ENCODE data around the gene ZDHHC9. TPM values are rescaled to one million over a fixed set of nuclear protein-coding genes. Genes with fewer than 3 reads are reported as not detected.

ZDHHC9 gene
- total and polyA plus RNA-seq, 2 of the 4 experiments (the other 2 are of a cell fraction) = 17.7 to 28.4 TPM

- Histone ChIP-seq H3K79me1 (ENCODE audit: low read depth in 1 of 2, low read length in 2 of 2) (no peaks in the 10 kb centered on the region), H2AFZ (replicated peaks; ENCODE audit: low read length, poor library complexity) (peak overlapping the region; percentile 67), H3K36me3 (ENCODE audit: control insufficient read depth, insufficient read depth, low read length) (no peaks in the 10 kb centered on the region), H3K9me3 (ENCODE audit: control insufficient read depth, insufficient read depth, low read length) (no peaks in the 10 kb centered on the region), H3K56ac (ENCODE audit: extremely low read depth, insufficient read depth, low read length) (no peak overlapping the region), H4K91ac (ENCODE audit: insufficient read depth, low read depth, low read length) (no peak overlapping the region), H3K9ac (ENCODE audit: low read depth, low read length) (no peak overlapping the region), H3K23ac (ENCODE audit: low read depth, low read length) (no peak overlapping the region), H3K14ac (replicated peaks; ENCODE audit: low read depth, low read length) (no peak overlapping the region), H3K4me1 (ENCODE audit: control insufficient read depth, insufficient read depth, low read length) (no peaks in the 10 kb centered on the region), H2BK5ac (ENCODE audit: low read depth, low read length, poor library complexity, severe bottlenecking) (no peak overlapping the region), H3K27ac (ENCODE audit: insufficient read depth, low read length) (no peak overlapping the region), H4K5ac (ENCODE audit: low read depth, low read length) (no peak overlapping the region), H3K18ac (ENCODE audit: low read depth, low read length) (no peak overlapping the region), H2BK20ac (ENCODE audit: low read depth, low read length) (no peak overlapping the region), H3K4me2 (ENCODE audit: low read depth, low read length) (no peak overlapping the region), H2BK120ac (ENCODE audit: low read depth, low read length) (no peak overlapping the region; the same call in none of the 2 replicates), H3K27me3 (ENCODE audit: control insufficient read depth, insufficient read depth, low read length) (peaks cover 13% of the 10 kb centered on the region), H2AK5ac (ENCODE audit: low read depth, low read length) (no peak overlapping the region), H4K20me1 (ENCODE audit: insufficient read depth, low read length) (no peaks in the 10 kb centered on the region), H4K8ac (ENCODE audit: low read depth in 2 of 2, low read length in 2 of 2) (no peak overlapping the region; a peak in 1 of 4 replicates), H2BK15ac (ENCODE audit: low read depth, low read length) (peak overlapping the region; percentile 68; the same call in 1 of the 3 replicates), H2AK9ac (replicated peaks; ENCODE audit: low read depth, low read length, poor library complexity) (no peak overlapping the region), H3K9me1 (ENCODE audit: insufficient read depth, low read length) (peaks cover 4% of the 10 kb centered on the region; the same call in 1 of the 2 replicates), H3K4me3 (ENCODE audit: insufficient read depth, low read depth, low read length) (no peak overlapping the region), H3K4ac (ENCODE audit: low read depth, low read length) (no peak overlapping the region)
- intact Hi-C loops (cut with micrococcal nuclease) (no loop called here), in situ Hi-C loops (cut with MboI; ENCODE audit: low sequenced_read_pairs) (no loop called here), dilution Hi-C loops (cut with HindIII; ENCODE audit: low sequenced_read_pairs, unreplicated experiment) (no loop called here)
- ATAC-seq (ENCODE audit: low read depth) = no peak
- no CpG with 5 or more reads among the region's 4 CpGs for whole genome bisulfite sequencing, 2 experiments (ENCODE audit: extremely low coverage in 2 of 2, insufficient read length in 1 of 2)
- BruUV-seq (replicated peaks) = no TSS peak
- CTCF ChIA-PET = no interaction called here
- TF ChIP-seq FOS (IDR thresholded peaks at IDR 0.05; ENCODE audit: low read depth, low read length) (no peak), BHLHE40 (IDR thresholded peaks at IDR 0.05; ENCODE audit: low read depth, low read length) (no peak), CEBPB (IDR thresholded peaks at IDR 0.05; ENCODE audit: low read depth, low read length) (no peak), SMC3 (IDR thresholded peaks at IDR 0.05; ENCODE audit: low read depth, low read length) (no peak), MAZ (IDR thresholded peaks at IDR 0.05; ENCODE audit: borderline replicate concordance, low read depth, low read length) (no peak), RFX5 (IDR thresholded peaks at IDR 0.05; ENCODE audit: low read depth, low read length) (no peak), RAD21 (IDR thresholded peaks at IDR 0.05; ENCODE audit: low read length) (no peak), CHD1 (IDR thresholded peaks at IDR 0.05; ENCODE audit: low read depth, low read length) (no peak), POLR2A (IDR thresholded peaks at IDR 0.05; ENCODE audit: low read depth, low read length) (no peak), RCOR1 (IDR thresholded peaks at IDR 0.05; ENCODE audit: insufficient replicate concordance, low read length) (no peak), NFE2L2 (IDR thresholded peaks at IDR 0.05; ENCODE audit: low read depth, low read length) (no peak), MXI1 (IDR thresholded peaks at IDR 0.05; ENCODE audit: borderline replicate concordance, low read depth, low read length) (no peak), USF2 (IDR thresholded peaks at IDR 0.05; ENCODE audit: low read depth, low read length) (no peak), MAFK (IDR thresholded peaks at IDR 0.05; ENCODE audit: low read depth, low read length) (no peak)
- TF ChIP-seq, protein P1, sequence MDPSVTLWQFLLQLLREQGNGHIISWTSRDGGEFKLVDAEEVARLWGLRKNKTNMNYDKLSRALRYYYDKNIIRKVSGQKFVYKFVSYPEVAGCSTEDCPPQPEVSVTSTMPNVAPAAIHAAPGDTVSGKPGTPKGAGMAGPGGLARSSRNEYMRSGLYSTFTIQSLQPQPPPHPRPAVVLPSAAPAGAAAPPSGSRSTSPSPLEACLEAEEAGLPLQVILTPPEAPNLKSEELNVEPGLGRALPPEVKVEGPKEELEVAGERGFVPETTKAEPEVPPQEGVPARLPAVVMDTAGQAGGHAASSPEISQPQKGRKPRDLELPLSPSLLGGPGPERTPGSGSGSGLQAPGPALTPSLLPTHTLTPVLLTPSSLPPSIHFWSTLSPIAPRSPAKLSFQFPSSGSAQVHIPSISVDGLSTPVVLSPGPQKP (IDR thresholded peaks at IDR 0.05; ENCODE audit: borderline replicate concordance, low read depth, low read length) = no peak
- TF ChIP-seq, protein P2, sequence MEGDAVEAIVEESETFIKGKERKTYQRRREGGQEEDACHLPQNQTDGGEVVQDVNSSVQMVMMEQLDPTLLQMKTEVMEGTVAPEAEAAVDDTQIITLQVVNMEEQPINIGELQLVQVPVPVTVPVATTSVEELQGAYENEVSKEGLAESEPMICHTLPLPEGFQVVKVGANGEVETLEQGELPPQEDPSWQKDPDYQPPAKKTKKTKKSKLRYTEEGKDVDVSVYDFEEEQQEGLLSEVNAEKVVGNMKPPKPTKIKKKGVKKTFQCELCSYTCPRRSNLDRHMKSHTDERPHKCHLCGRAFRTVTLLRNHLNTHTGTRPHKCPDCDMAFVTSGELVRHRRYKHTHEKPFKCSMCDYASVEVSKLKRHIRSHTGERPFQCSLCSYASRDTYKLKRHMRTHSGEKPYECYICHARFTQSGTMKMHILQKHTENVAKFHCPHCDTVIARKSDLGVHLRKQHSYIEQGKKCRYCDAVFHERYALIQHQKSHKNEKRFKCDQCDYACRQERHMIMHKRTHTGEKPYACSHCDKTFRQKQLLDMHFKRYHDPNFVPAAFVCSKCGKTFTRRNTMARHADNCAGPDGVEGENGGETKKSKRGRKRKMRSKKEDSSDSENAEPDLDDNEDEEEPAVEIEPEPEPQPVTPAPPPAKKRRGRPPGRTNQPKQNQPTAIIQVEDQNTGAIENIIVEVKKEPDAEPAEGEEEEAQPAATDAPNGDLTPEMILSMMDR (conservative IDR thresholded peaks at IDR 0.05; ENCODE audit: low read depth, low read length) = no peak
- POLR2A ChIA-PET (ENCODE audit: unreplicated experiment) = no interaction called here
- peak; percentile 29 for DNase-seq
These were observed 33.2 kb upstream of the ZDHHC9 start for GRCh38 chrX:129876771-129877305.

Data from IMR-90 (cell line).